HG03442 (cell line): Measurements from ENCODE around the gene PPM1B.
"Not testable (repeated sequence)": the region's sequence is repeated elsewhere in the genome, so short reads cannot be mapped to it uniquely, and the experiment has no call there.

Experiments
- ATAC-seq: cut with Tn5 transposase; IDR thresholded peaks from one replicate; pipeline ENCODE4 v1.9.1; 2021; ENCODE audit warnings: mild to moderate bottlenecking, moderate library complexity; ENCODE audit not compliant: unreplicated experiment

PPM1B gene

GRCh38 chr2:44168681-44169154 lies at the start of gene PPM1B:
Gene PPM1B (plus strand): TSS chr2:44168875. CDS start chr2:44201200, 32,325 bp downstream.
- peak; percentile 67 for ATAC-seq

DNA sequence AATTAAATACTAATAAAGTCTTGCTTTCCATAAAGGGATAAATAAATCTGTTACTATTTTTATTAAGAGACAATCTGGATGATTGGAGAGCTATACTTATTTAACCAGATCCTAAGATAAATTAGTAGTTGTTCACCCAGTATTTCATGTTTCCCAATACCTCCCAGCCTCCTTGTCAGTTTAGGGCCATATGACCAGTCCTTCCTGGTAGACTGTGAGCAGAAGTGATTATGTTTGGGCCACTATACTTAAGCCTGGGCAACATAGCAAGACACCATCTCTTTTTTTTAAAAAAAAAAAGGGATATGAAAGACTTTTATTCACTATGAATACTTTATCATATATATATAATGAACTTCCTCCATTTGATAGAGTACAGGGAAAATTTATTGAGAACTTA lies 48.8 kb upstream of the PPM1B start:
- no peak for ATAC-seq

- ATAC-seq = no peak
These were observed 48.2 kb upstream of the PPM1B start for GRCh38 chr2:44120428-44120827.

DNA sequence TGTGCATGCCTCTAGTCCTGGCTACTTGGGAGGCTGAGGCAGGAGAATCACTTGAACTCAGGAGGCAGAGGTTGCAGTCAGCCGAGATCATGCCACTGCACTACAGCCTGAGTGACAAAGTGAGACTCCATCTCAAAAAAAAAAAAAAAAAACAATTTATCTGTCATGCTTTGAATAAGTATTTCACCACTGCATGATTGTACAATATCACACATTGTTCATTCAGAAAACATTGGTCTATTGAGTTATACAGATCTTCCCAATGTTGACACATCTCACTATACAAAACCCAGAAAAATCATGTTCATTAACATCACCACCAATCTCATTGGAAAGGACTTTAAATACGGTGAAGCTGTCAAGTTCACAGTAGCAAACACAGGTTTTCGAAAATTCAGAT lies 46.8 kb upstream of the PPM1B start:
- no peak for ATAC-seq

DNA sequence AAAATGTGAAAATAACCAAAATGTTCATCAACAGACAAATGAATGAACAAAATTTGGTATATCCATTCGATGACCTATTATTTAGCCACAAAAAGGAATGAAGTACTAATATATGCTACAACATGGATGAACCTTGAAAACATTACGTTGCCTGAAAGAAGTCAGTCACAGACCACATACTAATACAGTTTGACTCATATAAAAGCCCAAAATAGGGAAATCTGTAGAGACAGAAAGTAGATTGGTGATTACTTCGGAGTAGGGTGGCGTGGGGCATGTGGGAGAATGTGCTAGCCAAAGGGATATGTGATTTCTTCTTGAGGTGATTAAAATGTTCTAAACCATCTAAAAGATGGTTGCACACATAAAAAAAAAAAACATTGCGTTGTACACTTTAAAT lies 44.2 kb upstream of the PPM1B start:
- ATAC-seq = no peak

- ATAC-seq = no peak
These were observed 42.4 kb upstream of the PPM1B start for GRCh38 chr2:44126106-44126797.

DNA sequence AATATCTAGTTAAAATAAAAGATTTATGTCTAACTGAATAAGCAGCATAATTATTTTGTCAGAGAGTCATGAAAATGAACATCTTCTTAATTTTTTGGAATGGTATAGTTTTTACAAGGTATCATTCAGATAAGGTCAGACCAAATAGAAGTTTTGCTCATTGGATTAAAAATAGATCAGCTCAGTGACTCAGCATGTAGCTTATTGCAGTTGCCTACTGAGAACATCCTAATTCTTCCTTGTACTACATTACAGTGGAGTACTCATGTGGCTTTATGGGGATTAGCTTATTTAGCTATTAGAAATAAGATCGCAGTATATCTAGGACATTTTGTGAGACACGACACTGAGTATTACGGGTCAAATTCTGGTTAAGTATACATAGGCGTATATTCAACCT lies 38.2 kb upstream of the PPM1B start:
- ATAC-seq = no peak

GRCh38 chr2:44131177-44131576 lies 37.5 kb upstream of the PPM1B start:
- no peak for ATAC-seq

DNA sequence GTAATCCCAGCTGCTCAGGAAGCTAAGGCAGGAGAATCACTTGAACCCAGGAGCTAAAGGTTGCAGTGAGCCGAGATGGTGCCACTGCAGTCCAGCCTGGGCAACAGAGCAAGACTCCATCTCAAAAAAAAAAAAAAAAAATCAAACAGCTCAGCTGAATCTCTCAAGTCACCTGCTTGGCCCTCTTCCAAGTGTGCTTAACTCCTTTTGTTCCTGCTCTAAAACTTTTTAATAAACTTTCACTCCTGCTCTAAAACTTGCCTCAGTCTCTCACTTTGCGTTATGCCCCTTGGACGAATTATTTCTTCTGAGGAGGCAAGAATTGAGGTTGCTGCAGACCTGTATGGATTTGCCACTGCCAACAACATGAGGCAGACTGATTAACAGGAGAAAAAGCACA lies 35.1 kb upstream of the PPM1B start:
- ATAC-seq = not testable (repeated sequence)

- ATAC-seq = no peak
These were observed 33.8 kb upstream of the PPM1B start for GRCh38 chr2:44134848-44135247.

DNA sequence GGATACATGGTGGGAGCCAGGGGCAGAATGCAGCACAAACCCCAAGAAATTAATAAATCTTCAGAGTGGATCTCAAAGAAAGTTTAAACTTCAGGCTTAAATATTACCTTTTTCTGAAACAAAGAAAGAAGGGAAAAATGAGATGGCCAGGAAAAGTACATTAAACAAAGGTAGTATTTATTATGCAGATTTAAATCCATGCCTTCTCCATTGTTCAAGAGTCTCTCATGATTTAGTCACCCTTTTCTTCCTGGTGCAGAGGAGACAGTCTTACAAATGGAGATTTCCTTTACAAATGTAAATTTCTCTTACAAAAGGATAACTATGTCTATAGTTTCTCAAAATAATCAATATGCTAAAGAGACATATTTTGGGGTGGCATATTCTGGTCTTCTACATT lies 33.4 kb upstream of the PPM1B start:
- no peak for ATAC-seq

- ATAC-seq = no peak
These were observed 32.9 kb upstream of the PPM1B start for GRCh38 chr2:44135771-44136170.

DNA sequence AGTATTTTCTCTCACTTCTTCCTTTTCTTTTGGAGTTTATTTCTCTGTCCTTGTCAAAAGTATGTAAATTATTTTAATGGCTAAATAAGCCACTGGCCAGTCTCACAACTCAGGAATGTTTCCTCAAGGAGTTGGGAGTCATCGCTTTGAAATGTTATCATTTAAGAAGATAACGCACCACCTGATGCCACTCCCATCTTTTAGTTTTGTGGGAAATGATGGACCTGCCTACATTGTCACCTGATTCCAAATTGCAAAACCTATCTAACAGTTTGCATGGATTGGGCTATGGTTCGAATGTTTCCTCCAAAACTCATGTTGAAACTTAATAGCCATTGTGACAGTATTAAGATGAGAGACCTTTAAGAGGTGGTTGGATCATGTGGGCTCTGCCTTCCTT lies 32.4 kb upstream of the PPM1B start:
- ATAC-seq = no peak

- no peak for ATAC-seq
These were observed 31.6 kb upstream of the PPM1B start for GRCh38 chr2:44137048-44137447.

GRCh38 chr2:44137872-44138551 lies 30.7 kb upstream of the PPM1B start:
- no peak for ATAC-seq

- ATAC-seq = no peak
These were observed 28.9 kb upstream of the PPM1B start for GRCh38 chr2:44139741-44140140.

DNA sequence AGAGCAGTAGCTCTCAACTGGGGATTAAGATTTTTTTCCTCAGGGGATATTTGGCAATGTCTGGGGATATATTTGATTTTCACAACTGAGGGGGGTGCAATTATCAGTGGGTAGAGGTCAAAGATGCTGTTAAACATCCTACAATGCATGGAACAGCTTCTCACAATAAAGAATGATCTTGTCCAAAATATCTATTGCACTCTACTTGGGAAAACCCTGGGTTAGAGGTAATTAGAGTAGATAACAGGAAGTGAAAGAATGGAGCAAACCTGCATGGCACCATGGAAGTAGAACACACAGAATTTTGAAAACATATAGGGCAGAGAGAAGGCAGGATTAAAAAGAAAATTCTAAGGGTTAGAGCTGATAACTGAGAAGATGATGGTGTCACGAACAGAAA lies 26.4 kb upstream of the PPM1B start:
- ATAC-seq = no peak

DNA sequence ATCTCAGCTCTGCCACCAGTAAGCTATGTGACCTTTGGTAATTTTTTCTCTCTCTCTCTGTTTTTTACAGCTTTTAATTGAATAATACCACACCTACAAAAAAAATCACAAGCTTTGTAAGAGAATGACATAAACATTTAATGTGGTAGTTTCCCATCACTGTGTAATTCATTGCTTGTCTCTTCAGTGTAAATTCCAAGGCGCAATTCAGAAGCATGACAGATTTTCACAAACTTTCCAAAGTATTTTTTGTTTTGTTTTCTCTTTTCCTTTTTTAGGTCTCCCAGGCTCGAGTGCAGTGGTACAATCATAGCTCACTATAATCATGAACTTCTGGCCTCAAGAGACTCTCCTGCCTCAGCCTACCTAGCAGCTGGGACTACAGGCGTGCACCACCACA lies 25.0 kb upstream of the PPM1B start:
- ATAC-seq = no peak

DNA sequence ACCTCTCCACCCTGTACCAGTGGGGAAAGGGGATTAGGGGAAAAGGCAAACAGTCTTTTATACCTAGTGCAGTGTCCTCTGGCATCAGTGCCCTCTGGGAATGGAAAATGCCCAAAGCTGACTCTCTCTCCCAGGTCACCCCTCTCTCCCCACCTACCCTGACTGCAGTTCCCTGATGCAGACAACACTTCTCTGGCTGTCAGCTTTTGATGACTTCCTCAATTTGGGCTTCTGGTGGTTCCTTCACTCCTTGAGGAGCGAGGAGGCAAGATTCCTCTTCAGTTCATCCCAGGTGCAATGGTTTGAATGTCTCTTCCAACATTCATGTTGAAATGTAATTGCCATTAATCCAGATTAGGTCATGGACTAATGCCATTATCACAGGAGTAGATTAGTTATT lies 19.7 kb upstream of the PPM1B start:
- no peak for ATAC-seq

DNA sequence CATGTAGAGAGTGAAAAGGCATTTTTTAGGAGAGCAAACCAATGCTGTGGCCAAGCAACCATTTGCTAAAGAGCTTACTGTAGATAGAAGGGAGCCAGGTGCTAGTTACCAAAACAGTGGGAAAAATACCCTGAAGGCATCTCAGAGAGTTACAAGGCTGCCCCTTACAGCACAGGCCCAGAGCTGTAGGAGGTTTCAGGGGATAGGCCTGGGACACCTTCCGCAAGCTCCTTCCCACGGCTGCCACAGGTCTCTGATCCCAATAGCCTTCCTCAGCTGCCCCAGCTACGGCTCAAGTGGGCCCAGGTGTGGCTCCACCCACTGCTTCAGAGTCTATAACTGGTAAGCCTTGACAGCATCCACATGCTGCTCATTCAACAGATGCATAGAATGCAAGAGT lies 18.2 kb upstream of the PPM1B start:
- ATAC-seq = no peak

- no peak for ATAC-seq
These were observed 15.6 kb upstream of the PPM1B start for GRCh38 chr2:44152865-44153669.
